Jurkat, Clone E6-1 (cell line): ENCODE data around the gene NES. TPM values are rescaled to one million over a fixed set of nuclear protein-coding genes. Genes with fewer than 3 reads are reported as not detected.
A peak's percentile ranks its signal among the peaks of the same experiment; 100 is the strongest.

Experiments
- DNase-seq: peaks from one replicate; pipeline ENCODE4 v3.0.0-alpha.2; 2011; ENCODE audit warnings: low read depth, low spot score
- H3K4me3 ChIP-seq: 2 replicates; pipeline ENCODE4 v1.5.1; 2011; ENCODE audit warnings: mild to moderate bottlenecking, low read length, control low read depth, moderate library complexity
- polyA plus RNA-seq: library from polyadenylated mRNA; unstranded; fragments of >200 nt; gene quantifications from one replicate; pipeline ENCODE4 v1.2.1, GENCODE V29; 2012; ENCODE audit warnings: missing spikeins; ENCODE audit not compliant: insufficient read length, insufficient read depth

Gene NES
- polyA plus RNA-seq, result not detected

GRCh38 chr1:156676820-156677615, at the start of gene NES:
Gene NES, minus strand, starts transcription at chr1:156677407. Its CDS starts 143 bp downstream, at chr1:156677264.
- no peak within 1 kb of the TSS for H3K4me3 ChIP-seq
- no peak for DNase-seq

GRCh38 chr1:156726549-156727226, 49.5 kb upstream of the NES start:
- H3K4me3 ChIP-seq, result peak overlapping the region; percentile 100
- DNase-seq, result peak; percentile 57

DNA sequence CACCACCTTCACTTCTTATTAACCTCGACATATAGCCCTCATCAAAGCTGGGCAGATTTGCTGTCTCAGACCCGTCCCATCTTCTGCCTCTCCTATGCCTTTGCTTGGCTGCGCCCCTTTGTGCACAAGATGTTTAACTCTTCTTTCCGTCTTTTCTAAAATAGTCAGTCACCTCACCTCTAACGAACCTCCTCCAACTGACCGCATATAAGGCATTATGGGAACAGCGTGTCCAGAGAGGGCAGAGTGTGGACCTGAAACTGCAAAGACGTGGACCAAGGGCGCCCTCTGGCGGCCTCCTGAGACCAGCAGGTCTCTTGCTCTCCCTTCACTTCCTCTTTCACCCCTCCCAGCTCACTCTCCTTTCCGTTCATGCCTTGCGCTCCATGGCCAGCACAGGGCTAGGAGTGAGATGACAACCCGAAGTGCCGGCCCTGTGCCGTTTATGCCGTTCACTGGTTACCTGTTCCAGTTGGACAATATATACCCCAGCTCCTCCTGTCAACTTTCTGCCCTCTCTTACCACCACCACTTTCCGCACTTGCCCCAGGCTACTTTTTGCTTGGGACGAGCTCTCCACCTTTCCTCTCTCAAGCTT, 48.6 kb upstream of the NES start:
- peak overlapping the region; percentile 21 for H3K4me3 ChIP-seq
- peak; percentile 54 for DNase-seq

DNA sequence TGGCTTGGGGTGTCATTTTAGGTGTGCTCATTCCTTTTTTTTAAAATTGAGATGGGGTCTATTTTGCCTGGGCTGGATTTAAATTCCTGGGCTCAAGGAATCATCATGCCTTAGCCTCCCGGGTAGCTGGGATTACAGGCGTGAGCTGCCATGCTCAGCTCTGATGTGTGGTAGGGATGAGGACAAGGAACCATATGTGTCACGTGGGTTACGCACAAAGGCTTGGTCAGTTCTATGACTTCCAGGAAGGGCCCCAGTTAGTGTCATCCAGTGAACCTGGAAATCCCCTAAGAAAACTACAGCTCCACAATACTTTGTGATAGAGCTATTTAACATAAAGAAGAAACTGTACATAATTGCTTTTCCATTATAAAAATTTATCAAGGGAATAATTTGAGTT, 44.3 kb upstream of the NES start:
- DNase-seq, result no peak
- no peak overlapping the region for H3K4me3 ChIP-seq

GRCh38 chr1:156721131-156721530, 43.9 kb upstream of the NES start:
- no peak for DNase-seq
- no peak overlapping the region for H3K4me3 ChIP-seq

- no peak overlapping the region for H3K4me3 ChIP-seq
- no peak for DNase-seq
These were observed 40.1 kb upstream of the NES start for GRCh38 chr1:156717351-156717750.

DNA sequence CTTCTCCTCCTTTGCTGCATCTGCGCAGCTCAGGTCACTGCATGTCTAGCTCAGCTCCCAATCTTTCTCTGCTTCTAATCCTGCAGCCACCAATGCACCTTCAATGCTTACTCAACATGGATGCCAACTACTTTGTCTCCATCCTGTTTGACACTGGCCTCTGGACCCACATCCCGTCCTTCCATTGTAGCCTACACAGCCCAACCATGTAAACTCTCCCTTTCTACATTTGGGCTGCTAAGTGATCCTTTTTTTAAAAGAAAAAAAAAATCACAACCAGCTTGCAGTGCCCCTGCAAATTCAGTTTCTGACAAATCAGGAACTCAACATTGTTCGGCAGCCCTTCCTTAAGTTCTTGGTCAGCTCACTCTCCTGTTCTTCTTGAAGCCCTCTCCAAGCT, 37.6 kb upstream of the NES start:
- no peak overlapping the region for H3K4me3 ChIP-seq
- no peak for DNase-seq

DNA sequence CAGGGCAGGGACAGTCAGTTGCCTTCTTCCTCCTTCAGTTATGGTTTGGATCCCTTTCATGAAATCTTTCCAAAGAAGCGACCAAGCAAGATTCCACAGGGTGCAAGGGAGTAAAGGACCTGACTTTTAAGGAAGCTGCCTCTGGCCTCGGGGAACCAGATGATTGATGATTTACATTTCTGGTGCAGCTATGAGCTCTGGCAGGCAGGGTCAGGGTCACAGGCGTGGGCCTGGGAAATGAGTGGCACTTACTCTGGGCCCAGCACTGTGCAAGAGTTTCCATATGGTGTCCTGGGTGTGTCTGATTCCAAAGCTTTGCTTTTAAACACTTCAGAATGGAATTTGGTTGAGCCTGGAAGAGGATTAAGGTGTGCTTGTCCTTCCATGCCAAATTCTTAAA, 35.4 kb upstream of the NES start:
- no peak for DNase-seq
- no peak overlapping the region for H3K4me3 ChIP-seq

DNA sequence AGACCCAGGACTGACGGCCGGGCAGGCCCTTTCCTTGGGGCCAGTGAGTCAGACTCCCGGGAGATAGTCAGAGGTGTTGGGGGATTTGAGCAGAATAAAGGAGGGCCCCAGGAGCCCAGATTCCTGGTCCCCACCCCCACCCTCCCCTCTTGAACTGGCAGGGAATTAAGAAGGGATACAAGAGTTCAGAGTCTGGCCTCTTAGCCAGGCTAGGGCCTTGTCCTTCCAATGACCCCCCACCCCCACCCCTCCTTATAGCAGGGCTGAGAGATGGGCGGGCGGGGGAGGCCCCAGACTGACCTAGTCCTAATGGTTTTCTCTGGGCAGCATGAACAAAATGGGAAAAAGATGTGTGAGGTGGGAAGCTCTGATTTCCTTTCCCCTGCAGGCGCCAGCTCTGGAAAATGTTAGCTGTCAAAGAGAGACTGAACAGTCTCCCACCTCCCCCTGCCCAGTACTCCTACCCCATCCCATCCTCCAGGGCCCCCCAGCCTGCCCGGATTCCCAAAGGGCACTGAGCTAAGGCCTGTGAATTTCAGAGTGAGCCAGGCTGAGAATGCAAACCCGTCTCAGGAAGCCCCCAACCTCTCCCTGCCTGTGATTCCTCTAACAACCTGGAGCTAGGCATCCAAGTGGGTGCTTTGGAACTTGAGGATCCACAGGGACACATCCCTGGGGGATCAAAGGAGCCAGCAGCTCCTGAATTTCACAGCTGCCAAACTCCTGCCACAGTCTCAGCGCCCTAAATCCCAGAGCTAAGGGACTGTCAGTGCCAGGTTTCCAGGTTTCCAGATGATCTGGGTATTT, 34.0 kb upstream of the NES start:
- DNase-seq, result no peak

GRCh38 chr1:156709757-156710489, 32.7 kb upstream of the NES start:
- no peak for DNase-seq
- no peak overlapping the region for H3K4me3 ChIP-seq

More for the DNA sequence above, 34.0 kb upstream of the NES start:
- no peak overlapping the region for H3K4me3 ChIP-seq

- DNase-seq, result no peak
- H3K4me3 ChIP-seq, result no peak overlapping the region
These were observed 31.8 kb upstream of the NES start for GRCh38 chr1:156709031-156709430.

DNA sequence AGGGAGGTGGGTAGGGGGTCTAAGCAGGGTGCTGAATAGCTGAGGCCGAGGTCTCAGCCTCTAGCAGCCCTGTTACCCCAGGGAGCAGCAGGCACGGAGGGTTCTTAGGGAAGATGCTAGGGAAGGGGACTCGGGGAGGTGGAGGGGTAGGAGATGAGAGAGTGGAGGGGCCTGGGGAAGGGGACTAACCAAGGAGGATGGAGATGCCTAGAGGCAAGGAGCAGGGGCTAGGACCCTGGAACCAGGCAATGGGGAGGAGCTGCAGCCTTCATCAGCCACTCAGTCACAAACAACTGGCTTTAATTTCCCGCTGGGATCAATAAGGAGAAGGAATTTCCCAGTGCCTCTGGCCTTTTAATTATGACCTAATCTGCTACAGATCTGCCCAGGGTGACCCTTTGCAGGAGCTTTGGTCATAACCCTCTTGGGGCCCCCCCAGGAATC, 31.0 kb upstream of the NES start:
- no peak for DNase-seq
- H3K4me3 ChIP-seq, result no peak overlapping the region

DNA sequence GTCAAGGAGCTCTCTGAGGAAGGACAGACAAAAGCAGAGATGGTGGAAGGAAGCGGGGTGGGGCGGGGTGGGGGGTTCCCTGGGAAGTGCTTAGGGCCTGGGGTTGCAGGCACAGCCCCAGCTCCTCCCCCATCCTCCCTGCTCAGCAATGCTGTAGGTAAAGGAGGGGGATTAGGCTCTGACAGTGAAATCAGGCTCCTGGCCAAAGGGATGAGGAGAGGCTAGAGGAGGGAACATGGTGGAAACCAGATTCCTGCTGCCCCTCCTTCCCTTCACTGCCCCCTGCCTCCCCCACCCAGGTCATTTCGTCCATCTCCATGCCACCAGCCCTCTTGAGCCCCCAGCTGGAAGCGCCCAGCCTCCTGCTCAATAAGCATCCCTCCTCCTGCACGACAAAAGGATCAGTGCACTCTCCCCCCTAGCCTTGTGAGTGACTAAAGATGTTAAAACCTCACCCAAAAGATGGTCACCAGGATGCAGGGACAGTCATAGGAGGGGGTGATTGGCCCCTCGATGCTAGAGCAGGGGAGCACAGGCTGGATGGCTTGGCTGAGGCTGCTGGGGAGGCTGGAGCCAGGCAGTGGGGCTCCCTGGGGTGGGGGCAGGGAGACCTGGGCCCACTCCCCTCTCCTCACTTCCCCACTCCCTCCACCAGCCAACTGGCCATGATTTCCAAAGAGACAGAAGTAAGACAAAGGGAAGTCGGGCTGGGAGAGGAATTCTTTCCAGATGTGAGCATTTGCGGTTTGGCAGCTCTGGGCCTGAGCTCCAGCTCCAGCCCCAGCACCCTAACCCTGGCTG, 30.4 kb upstream of the NES start:
- no peak for DNase-seq

DNA sequence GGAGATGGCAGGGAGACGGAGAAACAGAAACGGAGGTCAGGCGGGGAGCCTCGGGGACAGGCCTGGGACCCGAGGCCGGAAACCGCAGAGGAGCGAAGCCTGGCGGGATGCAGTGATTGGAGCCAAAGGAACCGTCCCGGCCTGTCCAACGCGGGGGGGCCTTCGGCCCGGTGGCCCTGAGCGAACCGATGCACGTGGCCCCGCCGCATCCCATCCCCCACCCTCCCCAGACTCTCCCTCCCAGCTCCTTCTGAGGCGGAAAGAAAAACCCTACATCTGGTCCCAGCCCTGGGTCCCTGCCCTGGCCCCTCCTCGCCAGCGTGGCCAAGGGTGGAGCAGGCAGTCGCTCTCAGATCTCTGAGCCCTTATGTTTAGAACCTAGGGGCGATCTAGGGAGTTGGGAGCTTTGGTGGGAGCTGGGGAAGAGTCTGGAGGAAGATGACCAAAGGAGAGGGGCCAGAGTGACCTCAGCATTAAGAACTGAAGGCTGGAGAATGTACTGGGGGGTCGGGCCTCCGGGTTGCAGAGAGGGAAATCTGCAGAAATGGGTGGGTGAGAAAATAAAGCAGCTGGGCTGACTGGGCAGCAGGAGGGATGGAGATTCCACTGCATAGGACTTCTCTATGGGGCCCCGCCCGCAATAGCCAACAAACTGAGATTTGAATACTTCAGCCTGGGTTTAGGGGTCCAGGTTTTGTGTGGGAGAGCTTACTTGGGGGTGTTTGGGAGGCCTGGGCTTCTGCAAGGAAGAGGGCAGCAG, 29.6 kb upstream of the NES start:
- H3K4me3 ChIP-seq, result peak overlapping the region; percentile 57
- DNase-seq, result no peak

More for the DNA sequence above, 30.4 kb upstream of the NES start:
- H3K4me3 ChIP-seq, result no peak overlapping the region

- DNase-seq, result peak; percentile 51
- peak overlapping the region; percentile 57 for H3K4me3 ChIP-seq
These were observed 28.9 kb upstream of the NES start for GRCh38 chr1:156705918-156706656.

DNA sequence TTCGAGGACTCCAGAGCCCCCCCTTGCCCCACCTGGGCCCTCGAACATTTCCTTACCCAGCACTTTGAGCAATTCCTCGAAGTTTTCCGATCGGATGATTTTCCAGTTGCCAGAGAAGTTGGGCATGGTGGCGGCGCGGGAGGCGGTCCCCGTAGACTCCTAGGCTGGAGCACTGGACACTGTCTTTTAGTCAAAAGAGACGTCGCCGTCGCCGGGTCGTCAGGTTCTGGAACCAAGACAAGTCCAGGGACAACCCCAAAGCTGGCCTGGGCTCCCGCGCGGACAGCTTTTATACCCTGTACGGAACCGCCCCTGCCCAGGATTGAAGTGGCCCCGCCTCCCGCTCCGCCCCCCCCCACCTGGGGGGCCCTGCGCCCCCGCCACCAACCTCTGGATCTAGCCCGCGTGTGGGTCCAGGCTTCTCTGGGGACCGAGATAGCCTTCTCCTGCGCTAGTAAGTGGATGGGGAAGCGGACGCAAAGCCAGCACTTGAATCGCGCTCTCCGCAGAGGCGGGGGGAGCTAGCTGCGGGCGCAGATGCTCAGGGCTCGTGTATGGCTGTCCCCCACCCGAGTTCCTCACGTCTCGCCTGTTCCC, 28.2 kb upstream of the NES start, which contains the start of gene CRABP2:
CRABP2 (minus strand) TSS at position 263 of the 597 bp plus-strand sequence; CDS start at position 126, 137 bp downstream.
- H3K4me3 ChIP-seq, result peak within 1 kb of the TSS; percentile 57
- no peak for DNase-seq
